Islet precursor cell (in vitro differentiated cells): ENCODE data around the gene CAPN10.
A peak's percentile ranks its signal among the peaks of the same experiment; 100 is the strongest.
"Not testable (repeated sequence)": the region's sequence is repeated elsewhere in the genome, so short reads cannot be mapped to it uniquely, and the experiment has no call there.

Experiments used
- DNase-seq: peaks from one replicate; pipeline ENCODE4 v3.0.0-alpha.2; 2018

The CAPN10 gene

DNA sequence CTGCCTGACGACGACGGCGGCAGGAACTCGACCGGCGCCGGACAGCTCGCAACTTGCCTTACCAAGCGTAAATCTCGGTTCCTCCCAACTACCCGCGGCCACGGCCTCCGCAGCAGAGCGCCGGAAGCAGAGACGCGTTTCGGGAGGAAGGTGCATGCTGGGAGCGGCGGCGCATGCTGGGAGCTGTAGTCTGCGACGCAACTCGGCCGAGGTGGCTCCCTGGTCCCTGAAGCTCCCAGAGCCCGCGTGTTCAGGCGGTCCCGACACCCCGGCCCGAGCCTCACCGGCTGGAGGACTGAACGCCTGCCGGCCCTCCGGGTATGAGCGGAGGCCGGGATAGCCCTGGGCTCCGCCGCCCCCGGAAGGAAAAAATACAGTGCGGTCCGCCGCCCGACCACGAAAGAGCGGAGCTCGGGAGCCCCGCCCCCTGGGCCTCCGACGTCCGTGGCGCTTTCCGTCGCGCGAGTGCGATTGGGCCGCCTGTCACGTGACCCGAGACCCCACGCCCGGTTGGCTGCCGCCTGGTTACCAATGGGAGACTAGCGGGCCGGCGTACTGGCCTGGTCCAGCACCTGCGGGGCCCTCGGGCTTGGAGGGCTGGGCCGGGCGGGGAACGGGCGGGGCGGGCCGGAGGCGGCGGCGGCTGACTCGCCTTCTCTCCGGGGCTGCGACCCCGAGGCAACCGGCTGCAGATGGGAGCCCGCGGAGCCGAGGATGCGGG is at the start of gene CAPN10:
CAPN10 (plus strand) TSS at position 537 of the 721 bp plus-strand sequence; CDS start at position 715, 178 bp downstream.
- DNase-seq, result peak; percentile 98

- DNase-seq, result peak; percentile 38
These were observed 48.3 kb upstream of the CAPN10 start for GRCh38 chr2:240538031-240538780.

- not testable (repeated sequence) for DNase-seq
These were observed 47.4 kb upstream of the CAPN10 start for GRCh38 chr2:240539101-240539500.

DNA sequence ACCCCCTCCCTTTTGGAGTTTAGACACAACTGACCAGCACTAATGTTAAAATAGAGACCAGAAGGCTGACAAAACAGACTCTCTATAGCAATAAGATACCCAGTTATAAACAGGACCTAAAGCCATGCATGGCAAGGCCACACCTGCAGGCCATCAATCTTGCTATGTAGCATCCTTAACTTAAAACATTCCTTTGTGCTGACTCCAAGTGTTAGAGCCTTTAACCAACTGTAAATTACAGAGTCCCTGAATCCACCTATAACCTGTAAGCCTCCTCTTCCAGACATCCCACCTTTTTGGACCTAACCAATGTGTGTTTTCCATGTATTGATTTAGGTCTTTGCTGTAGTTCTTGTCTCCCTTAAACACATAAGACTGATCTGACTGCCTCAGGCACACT is 46.6 kb upstream of the CAPN10 start:
- no peak for DNase-seq

- no peak for DNase-seq
These were observed 35.2 kb upstream of the CAPN10 start for GRCh38 chr2:240551288-240551687.

DNA sequence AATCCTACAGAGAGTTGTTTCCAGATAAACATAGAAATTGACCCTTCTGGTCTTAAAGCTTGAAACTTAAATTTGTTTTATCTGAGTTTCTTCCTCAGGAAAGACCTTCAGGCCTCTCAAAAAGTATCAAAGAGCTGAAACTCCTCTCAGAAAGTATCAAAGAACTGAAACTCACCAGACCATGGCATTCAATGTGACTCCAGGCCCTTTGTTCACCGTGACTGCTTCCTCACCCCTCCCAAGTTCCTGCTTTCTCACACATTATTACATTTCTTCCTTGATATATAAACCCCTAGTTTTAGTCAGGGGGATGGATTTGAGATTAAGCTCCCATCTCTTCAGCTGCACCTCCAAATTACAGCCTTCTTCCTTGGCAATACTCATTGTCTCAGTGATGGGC is 34.7 kb upstream of the CAPN10 start:
- DNase-seq, result no peak

DNA sequence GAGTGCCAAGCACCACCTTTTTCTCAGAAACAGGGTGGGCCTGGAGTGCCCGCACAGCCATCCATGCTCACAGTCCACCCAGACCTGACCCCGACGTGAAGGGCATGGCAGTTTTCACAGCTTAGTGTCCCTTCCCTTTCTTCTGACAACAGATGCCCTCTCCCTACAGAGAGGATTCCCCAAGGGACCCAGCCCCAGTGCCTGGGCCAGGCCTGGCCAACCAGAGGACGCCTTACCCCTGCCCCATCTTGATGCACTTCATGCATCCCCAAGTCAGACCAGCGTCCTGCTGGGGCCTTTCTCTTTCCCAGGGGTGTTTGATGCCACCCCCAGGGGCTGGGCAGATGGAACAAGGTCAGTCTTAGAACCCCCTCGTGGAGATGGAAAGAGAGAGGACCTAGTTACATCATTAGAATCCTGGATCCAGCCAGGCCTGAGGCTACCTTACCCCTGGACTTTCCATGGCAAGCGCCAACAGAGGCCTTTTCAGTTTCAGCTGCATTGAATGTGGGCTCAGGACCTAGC is 32.5 kb upstream of the CAPN10 start:
- DNase-seq, result no peak

DNA sequence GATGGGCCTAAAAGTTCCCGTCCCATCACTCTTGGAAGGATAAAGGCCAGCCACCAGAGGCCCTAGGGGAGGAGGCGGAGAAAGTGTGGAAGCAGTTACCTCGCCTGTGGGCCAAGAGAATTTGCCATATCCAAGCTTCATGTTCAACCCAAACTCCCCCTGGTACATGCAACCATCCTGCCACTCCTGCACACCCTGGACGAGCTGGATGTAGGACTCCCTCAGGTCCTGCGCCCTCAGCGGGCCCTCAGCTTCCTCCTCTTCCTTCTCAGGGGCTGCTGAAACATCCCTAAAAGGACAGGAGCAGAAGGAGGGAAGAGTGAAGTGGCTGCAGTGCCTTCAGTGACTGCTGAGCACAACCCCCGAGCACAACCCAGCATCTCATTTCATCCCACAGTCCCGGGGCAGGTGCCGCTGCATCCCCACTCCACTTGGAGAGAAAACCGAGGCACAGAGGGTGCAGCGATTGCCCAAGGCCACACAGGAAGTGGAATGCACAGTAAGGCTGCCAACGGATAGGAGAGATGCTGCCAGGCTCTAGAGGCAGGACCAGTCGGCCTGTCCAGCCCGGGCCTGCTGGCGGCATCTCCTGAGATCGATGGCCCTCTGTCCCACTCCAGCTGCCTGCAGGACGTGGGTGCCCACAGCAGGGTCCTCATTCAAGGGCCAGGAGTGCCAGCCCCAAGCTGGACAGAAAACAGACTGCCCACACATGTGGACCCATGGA is 31.6 kb upstream of the CAPN10 start:
- no peak for DNase-seq

DNA sequence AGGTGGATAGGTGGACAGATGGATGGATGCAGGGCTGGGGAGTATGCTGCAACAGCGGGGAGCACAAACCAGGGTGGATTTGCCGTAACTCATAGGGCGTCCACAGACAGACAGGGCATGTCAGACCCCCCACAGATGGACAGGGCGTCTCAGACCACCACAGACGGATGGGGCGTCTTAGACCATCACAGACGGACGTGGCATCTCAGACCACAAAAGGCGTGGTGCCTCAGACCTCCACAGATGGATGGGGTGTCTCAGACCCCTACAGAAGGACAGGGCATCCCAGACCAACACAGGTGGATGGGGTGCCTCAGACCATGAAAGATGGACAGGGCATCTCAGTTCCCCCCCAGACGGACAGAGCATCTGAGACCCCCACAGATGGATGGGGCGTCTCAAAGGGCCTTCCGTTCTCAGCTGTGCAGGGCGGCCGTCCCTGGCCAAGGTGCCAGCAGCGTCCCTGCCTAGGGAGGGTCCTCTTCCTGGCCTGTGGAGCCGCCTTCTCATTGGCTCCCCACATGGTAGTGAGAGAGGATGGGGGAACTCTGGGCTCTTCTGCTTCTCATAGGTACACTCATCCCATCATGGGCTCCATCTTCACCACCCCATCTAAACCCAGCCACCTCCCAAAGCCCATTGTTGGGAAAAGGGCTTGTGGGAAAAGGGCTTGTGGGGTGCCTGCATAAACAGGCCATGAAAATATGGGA is 30.8 kb upstream of the CAPN10 start:
- no peak for DNase-seq

- peak; percentile 68 for DNase-seq
These were observed 29.9 kb upstream of the CAPN10 start for GRCh38 chr2:240556553-240557100.

- peak; percentile 56 for DNase-seq
These were observed 29.3 kb upstream of the CAPN10 start for GRCh38 chr2:240557101-240557751.

- peak; percentile 83 for DNase-seq
These were observed 28.7 kb upstream of the CAPN10 start, which contains the start of gene ANKMY1 for GRCh38 chr2:240557808-240558207. TSS of gene ANKMY1 (minus strand) at chr2:240557988. CDS start at chr2:240557335, 653 bp downstream.

DNA sequence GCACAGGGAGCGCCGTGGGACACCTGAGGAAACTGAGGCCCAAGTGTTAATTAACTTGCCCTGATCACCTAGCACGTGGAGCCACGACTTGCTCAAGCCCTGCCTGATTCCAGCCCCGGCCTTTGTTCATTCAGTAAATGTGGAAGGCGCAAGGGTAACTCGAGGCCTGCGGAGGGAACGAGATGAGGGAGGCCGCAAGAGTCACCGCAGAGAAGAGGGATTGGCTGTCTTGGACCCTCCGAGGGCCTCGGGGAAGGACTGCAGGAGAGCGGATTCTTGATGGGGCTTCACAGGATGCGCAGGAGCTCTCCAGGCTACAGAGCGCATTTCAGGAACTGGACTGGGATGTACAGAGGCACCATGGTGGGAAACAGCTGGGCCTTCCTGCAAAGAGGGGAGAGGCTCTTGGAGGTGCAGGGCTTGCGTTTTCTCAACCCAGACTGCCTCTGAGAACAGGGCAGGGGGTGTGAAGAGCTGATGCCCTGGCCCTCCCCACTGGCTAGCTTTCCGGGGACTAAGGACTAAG is 28.2 kb upstream of the CAPN10 start:
- DNase-seq, result no peak

DNA sequence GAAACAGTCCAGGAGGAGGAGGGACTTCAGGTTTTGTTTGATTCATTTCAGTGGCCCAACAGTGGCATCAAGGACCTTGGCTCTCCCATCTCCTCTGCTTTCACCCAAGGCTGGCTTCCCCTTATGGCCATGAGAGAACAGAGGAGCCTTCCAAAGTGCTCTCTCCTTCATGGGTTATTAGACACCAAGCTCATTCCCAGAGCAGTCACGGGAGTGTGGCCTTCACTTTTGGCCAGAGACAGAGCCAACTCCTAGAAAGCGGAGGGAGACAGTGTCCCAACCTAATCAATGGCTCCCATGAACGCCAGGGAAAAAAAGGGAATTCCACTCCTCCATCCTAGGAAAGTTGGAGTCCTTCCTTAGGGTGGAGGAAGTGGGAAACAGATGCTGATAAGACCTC is 27.2 kb upstream of the CAPN10 start:
- DNase-seq, result peak; percentile 35

- DNase-seq, result peak; percentile 90
These were observed 26.5 kb upstream of the CAPN10 start, which contains the start of gene DUSP28 for GRCh38 chr2:240560084-240560479. TSS of gene DUSP28 (plus strand) at chr2:240560357. CDS start at chr2:240560685, 328 bp downstream.

DNA sequence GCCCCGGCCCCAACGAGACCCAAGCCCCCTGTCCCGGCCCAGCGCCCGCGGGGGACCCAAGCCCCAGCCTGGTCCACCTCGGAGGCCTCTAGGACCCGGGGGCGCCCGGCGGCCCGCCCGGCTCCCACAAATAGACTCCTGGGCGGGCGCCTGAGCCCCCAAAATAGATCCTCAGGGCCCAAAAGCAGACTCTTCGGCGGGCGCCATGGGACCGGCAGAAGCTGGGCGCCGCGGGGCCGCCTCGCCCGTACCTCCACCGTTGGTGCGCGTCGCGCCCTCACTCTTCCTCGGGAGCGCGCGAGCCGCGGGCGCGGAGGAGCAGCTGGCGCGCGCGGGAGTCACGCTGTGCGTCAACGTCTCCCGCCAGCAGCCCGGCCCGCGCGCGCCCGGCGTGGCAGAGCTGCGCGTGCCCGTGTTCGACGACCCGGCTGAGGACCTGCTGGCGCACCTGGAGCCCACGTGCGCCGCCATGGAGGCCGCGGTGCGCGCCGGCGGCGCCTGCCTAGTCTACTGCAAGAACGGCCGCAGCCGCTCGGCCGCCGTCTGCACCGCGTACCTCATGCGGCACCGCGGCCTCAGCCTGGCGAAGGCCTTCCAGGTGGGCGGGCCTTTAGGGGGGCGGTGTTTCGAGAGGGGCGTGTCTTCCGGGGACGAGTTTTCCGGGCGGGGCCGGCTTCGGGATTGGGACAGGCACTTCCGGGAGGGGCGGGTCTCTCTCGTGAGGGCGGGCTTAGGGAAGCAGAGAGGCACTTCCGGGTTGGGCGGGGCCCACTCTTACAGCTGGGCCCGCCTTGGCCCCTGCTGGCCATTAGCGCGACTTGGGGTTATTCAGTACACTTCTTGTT is 25.8 kb upstream of the CAPN10 start:
- peak; percentile 99 for DNase-seq

DNA sequence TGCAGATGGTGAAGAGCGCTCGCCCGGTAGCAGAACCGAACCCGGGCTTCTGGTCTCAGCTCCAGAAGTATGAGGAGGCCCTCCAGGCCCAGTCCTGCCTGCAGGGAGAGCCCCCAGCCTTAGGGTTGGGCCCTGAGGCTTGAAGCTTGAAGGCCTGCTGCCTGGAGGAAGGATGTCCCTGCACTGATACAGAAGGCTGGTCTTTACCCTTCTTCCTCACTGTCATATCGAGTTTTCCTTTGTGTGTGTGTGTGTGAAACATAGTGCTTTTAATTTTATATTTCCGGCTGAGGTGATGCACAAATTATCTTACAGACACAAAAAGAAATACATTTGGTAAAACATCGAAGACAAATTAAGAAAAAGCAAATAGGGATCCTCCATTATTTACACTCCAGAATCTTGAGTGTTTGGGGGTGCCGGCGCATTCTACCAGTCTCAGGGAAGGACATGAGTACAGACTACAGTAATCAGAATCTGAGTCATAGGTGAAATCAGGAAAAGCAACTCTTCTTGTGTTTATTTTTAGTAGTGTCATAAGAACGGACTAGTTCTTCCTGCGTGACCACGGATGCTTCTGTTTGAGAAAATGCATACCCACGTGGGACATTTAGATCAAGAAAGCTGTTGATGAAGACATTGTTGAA is 25.1 kb upstream of the CAPN10 start:
- DNase-seq, result no peak

DNA sequence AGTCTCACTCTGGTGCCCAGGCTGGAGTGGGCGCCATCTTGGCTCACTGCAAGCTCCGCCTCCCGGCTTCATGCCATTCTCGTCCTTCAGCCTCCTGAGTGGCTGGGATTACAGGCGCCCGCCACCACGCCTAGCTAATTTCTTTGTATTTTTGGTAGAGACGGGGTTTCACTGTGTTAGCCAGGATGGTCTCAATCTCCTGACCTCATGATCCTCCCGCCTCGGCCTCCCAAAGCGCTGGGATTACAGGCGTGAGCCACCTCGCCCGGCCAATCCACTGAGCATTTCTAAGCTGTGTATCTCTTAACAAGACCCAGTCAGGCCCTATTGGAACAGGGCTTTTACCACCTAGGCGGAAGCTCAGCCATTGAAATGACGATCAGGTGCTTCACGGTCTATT is 23.3 kb upstream of the CAPN10 start:
- DNase-seq, result peak; percentile 7

- peak; percentile 15 for DNase-seq
These were observed 22.5 kb upstream of the CAPN10 start for GRCh38 chr2:240563951-240564560.
